Activated naive CD4-positive, alpha-beta T cell treated with anti-CD3 and anti-CD28 coated beads, Interleukin-2, amount 50 U/mL, for 16 hours (primary cell): ENCODE measurements around the gene PMEPA1.

Experiments used
- DNase-seq: peaks from one replicate; pipeline ENCODE4 v3.0.0-alpha.2; 2020

Gene PMEPA1

DNA sequence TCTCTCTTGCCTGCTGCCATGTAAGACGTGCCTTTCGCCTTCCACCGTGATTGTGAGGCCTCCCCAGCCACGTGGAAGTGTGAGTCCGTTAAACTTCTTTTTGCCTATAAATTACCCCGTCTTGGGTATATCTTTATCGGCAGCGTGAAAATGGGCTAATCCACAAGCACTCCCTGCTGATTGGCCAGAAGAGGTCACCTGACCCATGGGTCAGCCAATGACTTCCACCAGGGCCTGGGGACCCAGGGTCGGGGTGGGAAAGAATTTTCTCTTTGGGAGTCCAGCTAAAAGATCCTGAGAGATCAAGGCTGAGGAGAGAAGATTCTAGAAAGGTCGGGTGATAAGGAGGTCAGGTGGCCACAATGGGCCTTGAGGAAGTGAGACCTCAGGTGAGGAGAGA, 106.7 kb downstream of the PMEPA1 start:
- no peak for DNase-seq

DNA sequence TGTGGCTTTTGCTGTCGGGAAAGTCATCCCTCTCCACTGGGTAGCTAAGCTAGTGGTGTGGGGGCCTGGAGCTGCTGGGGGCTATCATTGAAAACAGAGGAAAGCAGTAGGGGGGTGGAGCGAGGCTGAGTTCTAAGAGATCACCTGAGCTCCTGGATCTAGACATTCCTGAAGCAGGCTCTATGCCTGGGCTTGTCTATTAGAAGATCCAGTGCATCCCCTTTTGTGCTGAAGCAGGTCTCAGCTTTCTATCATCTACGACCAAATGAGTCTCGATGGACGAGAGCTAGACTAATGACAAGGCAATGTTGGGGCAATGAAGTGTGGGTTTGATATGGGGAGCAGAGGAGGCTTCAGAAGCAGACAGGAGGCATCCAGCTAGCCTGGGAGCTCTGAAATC, 108.1 kb downstream of the PMEPA1 start:
- no peak for DNase-seq

DNA sequence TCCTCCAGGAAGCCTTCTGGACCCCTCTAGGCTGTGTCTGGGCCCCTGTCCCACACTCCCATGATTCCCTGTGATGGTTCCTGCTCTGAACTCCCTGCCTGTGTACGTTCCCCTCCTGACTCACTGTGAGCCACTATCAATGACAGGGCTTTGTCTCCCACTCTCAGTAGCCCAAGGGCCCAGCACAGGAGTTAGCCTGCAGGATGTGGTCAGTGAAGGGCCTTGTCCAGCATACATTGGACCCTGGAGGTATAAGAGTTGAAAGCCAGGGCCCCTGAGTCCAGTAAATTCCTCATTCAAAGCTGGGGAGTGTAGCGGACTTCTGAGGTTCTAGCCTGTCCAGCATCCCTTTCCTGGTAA, 108.6 kb downstream of the PMEPA1 start:
- no peak for DNase-seq

DNA sequence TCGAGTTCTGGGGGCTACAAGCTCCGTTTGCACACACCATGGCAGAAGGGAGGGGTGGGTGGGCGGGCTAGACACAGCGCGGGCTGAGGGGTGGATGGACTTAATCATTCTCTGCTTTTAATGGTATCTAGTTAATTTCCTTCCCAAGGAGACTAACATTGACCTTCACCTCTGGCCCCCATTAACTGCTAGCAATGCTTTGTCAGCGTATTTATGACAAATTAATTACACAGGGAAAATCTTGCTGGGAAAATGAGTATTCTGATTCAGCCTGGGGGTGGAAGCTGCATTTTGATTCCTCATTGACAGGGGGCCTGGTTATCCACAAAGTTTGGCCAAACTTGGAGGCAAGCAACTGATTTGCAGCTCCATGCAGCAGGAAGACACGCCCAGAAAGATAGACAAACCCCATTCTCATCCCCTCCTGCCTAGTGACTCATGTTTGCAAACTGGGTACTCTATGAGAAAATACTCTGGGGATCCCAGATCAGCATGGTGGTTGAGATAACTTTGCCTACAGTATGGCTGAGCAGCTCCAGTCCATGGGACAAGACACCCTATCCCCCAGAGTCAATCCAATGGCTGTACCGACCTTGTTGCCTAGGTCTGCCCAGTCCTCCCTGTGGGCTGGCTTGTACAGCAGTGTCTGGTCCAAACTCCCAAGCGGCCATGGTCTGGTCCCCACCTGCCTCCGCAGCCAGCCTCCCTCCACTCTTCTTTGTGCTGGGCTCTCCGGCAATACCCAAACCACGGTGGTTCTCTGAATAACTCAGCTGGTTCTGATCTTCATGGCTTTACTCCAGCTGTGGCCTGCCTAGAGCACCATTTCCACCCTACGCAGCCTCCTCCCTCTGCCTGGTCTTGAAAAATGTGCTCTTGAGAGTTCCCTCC, 109.2 kb downstream of the PMEPA1 start:
- DNase-seq = no peak

DNA sequence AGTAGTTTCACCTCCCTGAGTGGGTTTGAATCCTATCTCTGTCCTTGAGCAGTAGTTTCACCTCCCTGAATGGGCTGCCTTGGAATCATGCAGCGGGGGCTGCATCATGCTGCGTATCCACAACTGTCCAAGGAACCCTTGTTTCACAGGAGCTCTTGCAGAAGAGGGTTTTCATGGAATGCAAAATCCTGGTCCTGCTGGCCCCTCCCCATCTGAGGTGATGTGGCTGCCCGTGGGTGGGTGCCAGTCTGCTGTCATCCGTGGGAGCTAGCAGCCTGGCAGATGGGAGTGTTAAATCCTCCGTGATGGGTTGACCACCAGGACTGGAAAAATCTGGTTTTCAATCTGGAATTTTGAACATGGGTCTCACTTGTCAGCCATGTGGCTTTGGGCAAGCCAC, 111.3 kb downstream of the PMEPA1 start:
- no peak for DNase-seq
